Vagina (tissue), 2 donors: ENCODE data around the gene INHBE. TPM values are rescaled to one million over a fixed set of nuclear protein-coding genes. Genes with fewer than 3 reads are reported as not detected.

Source experiments
- DNase-seq, 2 donors: peaks; one replicate each; pipeline ENCODE4 v3.0.0-alpha.2; 2017; ENCODE audit errors: extremely low spot score in 2 of 2
- H3K27ac ChIP-seq: fragments of 200-600 bp; sonication (generic); one replicate; pipeline ENCODE4 v1.5.1; 2019
- H3K27me3 ChIP-seq: fragments of 200-600 bp; sonication (generic); one replicate; pipeline ENCODE4 v1.5.1; 2019
- H3K36me3 ChIP-seq, 2 donors: fragments of 200-600 bp; sonication (generic); one replicate each; pipeline ENCODE4 v1.5.1; 2017 to 2019
- H3K4me1 ChIP-seq: fragments of 200-600 bp; sonication (generic); one replicate; pipeline ENCODE4 v1.5.1; 2019
- H3K4me3 ChIP-seq, 2 donors: fragments of 200-600 bp; sonication (generic); 1 replicate in 1 of 2; 2 replicates in 1 of 2; pipeline ENCODE4 v1.5.1; 2016 to 2019
- H3K9me3 ChIP-seq: fragments of 200-600 bp; sonication (generic); one replicate; pipeline ENCODE4 v1.5.1; 2019
- CTCF ChIP-seq, 3 experiments: fragments of 450-650 bp in 2 of 3; fragments of 200-600 bp in 1 of 3; sonication (generic) in 1 of 3; IDR thresholded peaks; one replicate each; pipeline ENCODE4 v1.5.1; 2017 to 2019; ENCODE audit warnings: antibody characterized with exemption in 3 of 3, mild to moderate bottlenecking in 2 of 3, moderate library complexity in 2 of 3
- POLR2A ChIP-seq, 2 donors: fragments of 450-650 bp; IDR thresholded peaks; one replicate each; pipeline ENCODE4 v1.6.1; 2017; ENCODE audit warnings: antibody characterized with exemption in 2 of 2, mild to moderate bottlenecking in 2 of 2, moderate library complexity in 2 of 2
- POLR2AphosphoS5 ChIP-seq, 2 donors: sonication (generic); formaldehyde crosslinking; IDR thresholded peaks; one replicate each; pipeline ENCODE4 v1.9.0; 2017; ENCODE audit warnings: antibody characterized with exemption in 2 of 2, mild to moderate bottlenecking in 2 of 2, low read depth in 1 of 2; ENCODE audit not compliant: insufficient read depth in 1 of 2
- intact Hi-C: fragments of 100-400 bp; cut with DNase I; formaldehyde crosslinking; loops from one replicate; pipeline ENCODE4 v1.15.1; 2023
- total RNA-seq: library from RNA; depleted of rRNA; stranded (reverse); fragments of >200 nt; gene quantifications from one replicate; pipeline ENCODE4 v1.2.3, GENCODE V29; 2016

Gene INHBE
- total RNA-seq, 1 donor from 2014 or later = not detected

DNA sequence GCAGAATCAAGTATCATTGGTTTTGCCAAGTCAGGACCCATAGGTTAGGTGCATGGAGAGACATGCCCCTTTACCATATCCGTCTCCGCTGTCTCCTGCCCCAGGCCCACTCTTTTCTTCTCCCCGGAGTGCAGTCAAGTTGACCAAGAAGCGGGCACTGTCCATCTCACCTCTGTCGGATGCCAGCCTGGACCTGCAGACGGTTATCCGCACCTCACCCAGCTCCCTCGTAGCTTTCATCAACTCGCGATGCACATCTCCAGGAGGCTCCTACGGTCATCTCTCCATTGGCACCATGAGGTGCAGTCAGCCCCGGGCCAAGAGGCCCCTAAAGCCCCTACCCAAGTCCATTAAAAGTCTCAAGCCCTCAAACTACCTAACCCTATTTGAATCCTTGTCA lies 9.5 kb downstream of the INHBE start:
- intact Hi-C loops = no loop called here
- no peak overlapping the region for H3K27ac ChIP-seq
- H3K4me3 ChIP-seq = no peak overlapping the region
- no peaks in the 10 kb centered on the region for H3K27me3 ChIP-seq
- no peaks in the 10 kb centered on the region for H3K36me3 ChIP-seq
- DNase-seq = no peak
- H3K4me1 ChIP-seq = peaks cover 31% of the 10 kb centered on the region
- TF ChIP-seq POLR2A (IDR thresholded peaks at IDR 0.05) (no peak), POLR2AphosphoS5 (IDR thresholded peaks at IDR 0.05; ENCODE audit: insufficient read depth in 1 of 2, low read depth in 1 of 2) (no peak), CTCF (IDR thresholded peaks at IDR 0.05) (no peak)
- no peaks in the 10 kb centered on the region for H3K9me3 ChIP-seq

- Histone ChIP-seq H3K4me1 (peaks cover 28% of the 10 kb centered on the region), H3K36me3 (no peaks in the 10 kb centered on the region), H3K4me3 (no peak overlapping the region), H3K9me3 (no peaks in the 10 kb centered on the region), H3K27ac (no peak overlapping the region), H3K27me3 (no peaks in the 10 kb centered on the region)
- intact Hi-C loops = no loop called here
- DNase-seq = no peak
- TF ChIP-seq CTCF (IDR thresholded peaks at IDR 0.05) (no peak), POLR2A (IDR thresholded peaks at IDR 0.05) (no peak), POLR2AphosphoS5 (IDR thresholded peaks at IDR 0.05; ENCODE audit: insufficient read depth in 1 of 2, low read depth in 1 of 2) (no peak)
These were observed 10.1 kb downstream of the INHBE start for GRCh38 chr12:57465030-57465746.

DNA sequence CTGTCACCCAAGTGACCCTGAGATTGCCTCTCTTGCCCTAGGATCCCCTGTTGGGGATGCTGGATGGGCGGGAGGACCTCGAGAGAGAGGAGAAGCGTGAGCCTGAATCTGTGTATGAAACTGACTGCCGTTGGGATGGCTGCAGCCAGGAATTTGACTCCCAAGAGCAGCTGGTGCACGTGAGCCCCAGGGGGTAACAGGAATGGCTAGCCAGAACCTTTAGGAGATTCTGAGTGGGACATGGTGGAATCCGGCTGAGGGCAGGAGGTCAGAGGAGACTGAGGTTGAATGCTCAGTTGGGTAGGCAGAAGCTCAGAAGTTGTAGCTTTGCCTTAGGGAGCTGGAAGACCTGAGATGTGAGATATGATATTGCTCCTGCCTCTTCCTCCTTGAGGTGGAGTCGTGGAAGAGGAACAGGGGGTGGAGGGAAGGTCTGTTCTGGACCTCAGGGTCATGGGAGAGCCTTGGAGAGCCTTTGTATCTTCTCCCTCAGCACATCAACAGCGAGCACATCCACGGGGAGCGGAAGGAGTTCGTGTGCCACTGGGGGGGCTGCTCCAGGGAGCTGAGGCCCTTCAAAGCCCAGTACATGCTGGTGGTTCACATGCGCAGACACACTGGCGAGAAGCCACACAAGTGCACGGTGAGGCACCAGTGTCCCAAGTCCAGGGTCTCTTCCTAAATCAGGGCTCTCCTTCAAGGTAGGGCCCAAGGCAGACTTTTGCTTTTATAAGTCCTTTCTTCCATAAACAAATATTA lies 10.8 kb downstream of the INHBE start:
- DNase-seq = no peak
- H3K4me1 ChIP-seq = peaks cover 20% of the 10 kb centered on the region
- no peak for TF ChIP-seq CTCF (IDR thresholded peaks at IDR 0.05)
- no peak for TF ChIP-seq POLR2A (IDR thresholded peaks at IDR 0.05)
- TF ChIP-seq POLR2AphosphoS5 (IDR thresholded peaks at IDR 0.05; ENCODE audit: insufficient read depth in 1 of 2, low read depth in 1 of 2) = no peak
- no peaks in the 10 kb centered on the region for H3K9me3 ChIP-seq
- no peak overlapping the region for H3K27ac ChIP-seq
- H3K27me3 ChIP-seq = no peaks in the 10 kb centered on the region
- no peak overlapping the region for H3K4me3 ChIP-seq
- no peaks in the 10 kb centered on the region for H3K36me3 ChIP-seq
- intact Hi-C loops = no loop called here

GRCh38 chr12:57467212-57467874 lies 12.2 kb downstream of the INHBE start:
- no peaks in the 10 kb centered on the region for H3K36me3 ChIP-seq
- no peak for DNase-seq
- no peaks in the 10 kb centered on the region for H3K27me3 ChIP-seq

More at GRCh38 chr12:57467212-57467874, 12.2 kb downstream of the INHBE start:
- Histone ChIP-seq H3K27ac (no peak overlapping the region), H3K4me1 (peaks cover 7% of the 10 kb centered on the region), H3K9me3 (no peaks in the 10 kb centered on the region), H3K4me3 (no peak overlapping the region)
- TF ChIP-seq CTCF (IDR thresholded peaks at IDR 0.05) (no peak), POLR2AphosphoS5 (IDR thresholded peaks at IDR 0.05; ENCODE audit: insufficient read depth in 1 of 2, low read depth in 1 of 2) (no peak), POLR2A (IDR thresholded peaks at IDR 0.05) (no peak)
- intact Hi-C loops = no loop called here
